Left lung (tissue), 10 donors: ENCODE results near the gene DACT2. TPM values are rescaled to one million over a fixed set of nuclear protein-coding genes. Genes with fewer than 3 reads are reported as not detected.
A peak's percentile ranks its signal among the peaks of the same experiment; 100 is the strongest.

Experiments
- ATAC-seq: fragments of 200-7000 bp; cut with Tn5 transposase; one replicate; pipeline ENCODE4 v1.9.1; 2020; ENCODE audit warnings: moderate library complexity
- DNase-seq, 4 donors: peaks; one replicate each; pipeline ENCODE4 v3.0.0-alpha.2; 2013 to 2020
- H3K27ac ChIP-seq, 2 donors: fragments of 200-600 bp; sonication (generic) in 1 of 2; one replicate each; pipeline versions ENCODE4 v1.5.0 to v1.8.0; 2020 to 2021
- H3K27me3 ChIP-seq, 2 donors: fragments of 200-600 bp; sonication (generic) in 1 of 2; one replicate each; pipeline versions ENCODE4 v1.5.0 to v1.8.0; 2020 to 2021
- H3K36me3 ChIP-seq, 2 donors: fragments of 200-600 bp; sonication (generic) in 1 of 2; one replicate each; pipeline versions ENCODE4 v1.5.0 to v1.8.0; 2020 to 2021
- H3K4me1 ChIP-seq, 2 donors: fragments of 200-600 bp; one replicate each; pipeline ENCODE4 v1.8.0; 2021
- H3K4me3 ChIP-seq, 2 donors: fragments of 200-600 bp; sonication (generic) in 1 of 2; one replicate each; pipeline versions ENCODE4 v1.5.0 to v1.8.0; 2020 to 2021; ENCODE audit warnings: mild to moderate bottlenecking in 1 of 2
- H3K9me3 ChIP-seq, 2 donors: fragments of 200-600 bp; sonication (generic) in 1 of 2; one replicate each; pipeline versions ENCODE4 v1.5.0 to v1.8.0; 2020 to 2021
- intact Hi-C, 2 donors: fragments of 100-400 bp; cut with DNase I; formaldehyde crosslinking; loops; one replicate each; pipeline versions ENCODE4 v1.11.2 to v1.14.2; 2022
- polyA plus RNA-seq, 6 donors: library from polyadenylated mRNA; unstranded; fragments of 120-200 nt; gene quantifications; one replicate each; pipeline ENCODE4 v1.2.1, GENCODE V29; 2013; ENCODE audit not compliant: insufficient read length in 6 of 6
- total RNA-seq, 2 donors: library from RNA; stranded (reverse); fragmentation: NEBNext Ultra II Directional; extraction: Animal tissue kit (Norgen Biotek cat#: 25700); gene quantifications; one replicate each; pipeline ENCODE4 v1.2.1, GENCODE V29; 2021
- TF ChIP-seq, protein P1 (sequence below), 2 donors: fragments of 200-600 bp; sonication (generic) in 1 of 2; IDR thresholded peaks; one replicate each; pipeline versions ENCODE4 v1.5.0 to v1.8.0; 2021; ENCODE audit warnings: antibody characterized with exemption in 2 of 2
- donor health status: DM: no; HTN: yes; CAD: no.
- donor health status: DM: no; HTN: no; CAD: no.

The DACT2 gene
- total and polyA plus RNA-seq, 8 donors = 1.4 to 50.1 (median 38.7) TPM

DNA sequence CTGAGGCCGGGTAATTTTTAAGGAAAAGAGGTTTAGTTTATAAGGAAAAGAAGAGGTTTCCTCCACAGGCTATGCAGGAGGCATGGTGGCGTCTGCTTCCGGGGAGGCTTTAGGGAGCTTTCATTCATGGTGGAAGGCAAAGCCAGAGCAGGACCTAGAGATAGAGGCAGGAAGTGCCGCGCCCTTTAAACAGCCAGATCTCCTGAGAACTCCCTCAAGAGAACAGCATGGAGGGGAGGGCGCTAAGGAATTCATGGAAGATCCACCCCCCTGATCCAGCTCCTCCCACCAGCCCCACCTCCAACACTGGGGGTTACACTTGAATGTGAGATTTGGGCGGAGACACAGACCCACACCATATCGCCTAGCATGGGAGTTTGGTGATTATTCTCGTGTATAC lies 13.9 kb upstream of the DACT2 start:
- Histone ChIP-seq H3K4me1 (no peaks in the 10 kb centered on the region), H3K27ac (no peak overlapping the region), H3K9me3 (no peaks in the 10 kb centered on the region), H3K27me3 (no peaks in the 10 kb centered on the region), H3K36me3 (no peaks in the 10 kb centered on the region), H3K4me3 (no peak overlapping the region)
- intact Hi-C loops = no loop called here
- no peak for ATAC-seq
- TF ChIP-seq, protein P1, sequence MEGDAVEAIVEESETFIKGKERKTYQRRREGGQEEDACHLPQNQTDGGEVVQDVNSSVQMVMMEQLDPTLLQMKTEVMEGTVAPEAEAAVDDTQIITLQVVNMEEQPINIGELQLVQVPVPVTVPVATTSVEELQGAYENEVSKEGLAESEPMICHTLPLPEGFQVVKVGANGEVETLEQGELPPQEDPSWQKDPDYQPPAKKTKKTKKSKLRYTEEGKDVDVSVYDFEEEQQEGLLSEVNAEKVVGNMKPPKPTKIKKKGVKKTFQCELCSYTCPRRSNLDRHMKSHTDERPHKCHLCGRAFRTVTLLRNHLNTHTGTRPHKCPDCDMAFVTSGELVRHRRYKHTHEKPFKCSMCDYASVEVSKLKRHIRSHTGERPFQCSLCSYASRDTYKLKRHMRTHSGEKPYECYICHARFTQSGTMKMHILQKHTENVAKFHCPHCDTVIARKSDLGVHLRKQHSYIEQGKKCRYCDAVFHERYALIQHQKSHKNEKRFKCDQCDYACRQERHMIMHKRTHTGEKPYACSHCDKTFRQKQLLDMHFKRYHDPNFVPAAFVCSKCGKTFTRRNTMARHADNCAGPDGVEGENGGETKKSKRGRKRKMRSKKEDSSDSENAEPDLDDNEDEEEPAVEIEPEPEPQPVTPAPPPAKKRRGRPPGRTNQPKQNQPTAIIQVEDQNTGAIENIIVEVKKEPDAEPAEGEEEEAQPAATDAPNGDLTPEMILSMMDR (IDR thresholded peaks at IDR 0.05) = no peak
- no peak for DNase-seq

DNA sequence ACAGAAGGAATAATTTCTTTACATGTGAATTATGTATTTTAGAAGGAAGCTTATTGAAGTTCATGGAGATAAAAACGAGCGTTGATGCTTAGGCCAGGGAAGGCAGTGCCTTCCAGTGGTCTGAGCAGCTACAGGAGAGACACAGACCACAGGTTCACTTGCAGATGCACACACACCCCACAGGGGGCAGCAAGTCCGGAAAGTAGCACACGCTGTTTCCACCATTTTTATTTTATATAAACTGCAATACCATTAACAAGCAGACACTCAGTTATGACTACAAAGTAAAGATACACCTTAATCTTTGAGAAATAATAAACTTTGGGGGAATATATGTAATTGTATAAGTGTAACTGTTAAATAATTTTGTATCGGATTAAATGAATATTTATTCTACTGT lies 13.5 kb upstream of the DACT2 start:
- intact Hi-C loops = no loop called here
- DNase-seq (no peak), ATAC-seq (no peak)
- H3K9me3 ChIP-seq = no peaks in the 10 kb centered on the region
- no peak overlapping the region for H3K27ac ChIP-seq
- TF ChIP-seq, protein P1 (IDR thresholded peaks at IDR 0.05) = no peak
- no peaks in the 10 kb centered on the region for H3K36me3 ChIP-seq
- H3K27me3 ChIP-seq = no peaks in the 10 kb centered on the region
- no peaks in the 10 kb centered on the region for H3K4me1 ChIP-seq
- H3K4me3 ChIP-seq = no peak overlapping the region

DNA sequence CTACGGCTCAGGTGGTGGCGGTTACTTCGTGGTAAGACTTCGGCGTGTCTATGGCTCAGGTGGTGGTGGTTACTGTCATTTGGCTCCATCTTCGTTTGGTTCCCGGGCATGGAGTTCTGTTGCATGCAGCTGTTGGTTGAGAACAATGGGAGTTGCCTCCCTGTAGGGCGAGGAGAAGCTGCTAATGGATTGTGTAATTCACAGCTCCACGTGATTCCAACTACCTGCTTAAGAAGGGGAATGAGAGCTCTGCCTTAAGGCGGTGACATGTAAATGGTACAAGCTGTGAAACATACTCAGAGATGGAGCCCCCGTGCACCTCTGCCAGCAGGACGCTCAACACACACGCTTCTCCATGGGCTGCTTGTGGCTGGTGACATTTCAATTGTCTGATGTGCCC lies 12.4 kb upstream of the DACT2 start:
- Histone ChIP-seq H3K27me3 (no peaks in the 10 kb centered on the region), H3K36me3 (no peaks in the 10 kb centered on the region), H3K9me3 (no peaks in the 10 kb centered on the region), H3K4me1 (no peaks in the 10 kb centered on the region), H3K27ac (no peak overlapping the region), H3K4me3 (no peak overlapping the region)
- TF ChIP-seq, protein P1 (IDR thresholded peaks at IDR 0.05) = no peak
- intact Hi-C loops = no loop called here
- DNase-seq (no peak), ATAC-seq (peak; percentile 80)

DNA sequence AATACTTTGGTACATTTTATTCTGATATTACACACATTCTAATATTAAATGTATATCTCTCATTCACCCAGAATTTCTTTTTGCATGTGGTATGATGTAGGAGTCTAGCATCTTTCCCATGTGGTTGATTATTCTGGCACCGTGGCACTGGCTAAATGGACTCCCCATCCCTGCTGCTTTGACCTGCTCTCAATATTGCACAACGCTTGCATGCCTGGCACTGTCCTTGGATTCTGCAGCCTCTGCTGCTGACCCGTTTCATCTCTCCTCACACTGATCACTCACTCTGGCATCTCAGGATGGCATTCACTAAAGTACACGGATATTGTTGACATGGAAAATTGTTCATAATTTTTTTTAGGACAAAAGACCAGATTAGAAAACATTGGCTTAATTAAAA lies 11.5 kb upstream of the DACT2 start:
- Histone ChIP-seq H3K27me3 (no peaks in the 10 kb centered on the region), H3K9me3 (no peaks in the 10 kb centered on the region), H3K27ac (no peak overlapping the region), H3K4me3 (no peak overlapping the region), H3K4me1 (no peaks in the 10 kb centered on the region), H3K36me3 (no peaks in the 10 kb centered on the region)
- TF ChIP-seq, protein P1 (IDR thresholded peaks at IDR 0.05) = no peak
- no peak for DNase-seq
- ATAC-seq = no peak
- intact Hi-C loops = no loop called here

DNA sequence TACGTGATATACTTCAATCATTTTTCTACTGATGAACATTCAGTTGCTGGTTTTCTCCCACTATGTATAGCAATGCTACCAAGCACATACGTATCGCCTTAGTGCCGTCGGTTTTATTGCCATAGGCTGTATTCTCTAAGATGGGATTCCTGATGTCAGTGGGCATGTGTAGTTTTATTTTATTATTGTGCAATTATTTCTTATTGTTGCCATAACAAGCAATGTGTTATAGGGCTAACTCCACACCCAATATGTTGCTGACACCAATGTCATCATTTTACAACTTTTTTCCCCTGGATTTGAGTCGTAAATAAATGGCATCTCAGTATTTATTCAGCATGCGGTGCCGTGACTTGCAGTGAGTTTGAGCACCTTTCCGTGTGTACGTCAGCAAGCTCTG lies 10.8 kb upstream of the DACT2 start:
- no peaks in the 10 kb centered on the region for H3K9me3 ChIP-seq
- intact Hi-C loops = no loop called here
- TF ChIP-seq, protein P1 (IDR thresholded peaks at IDR 0.05) = no peak
- no peaks in the 10 kb centered on the region for H3K27me3 ChIP-seq
- DNase-seq (no peak), ATAC-seq (no peak)
- H3K4me1 ChIP-seq = no peaks in the 10 kb centered on the region
- H3K36me3 ChIP-seq = no peaks in the 10 kb centered on the region
- no peak overlapping the region for H3K27ac ChIP-seq
- no peak overlapping the region for H3K4me3 ChIP-seq
